ENCODE results near the gene TBC1D19.
"Not testable (repeated sequence)": the region's sequence is repeated elsewhere in the genome, so short reads cannot be mapped to it uniquely, and the experiment has no call there.

Gene TBC1D19

GRCh38 chr4:26568446-26568994 is 15.4 kb upstream of the TBC1D19 start:
- no peak overlapping the region for H3K4me3 ChIP-seq (replicated peaks in 1 of 2; ENCODE audit: low read depth in 2 of 2, low read length in 2 of 2)
- peak; percentile 56 to 94 for DNase-seq (ENCODE audit: low read depth in 2 of 2)
- no peak for TF ChIP-seq CTCF (IDR thresholded peaks at IDR 0.05; ENCODE audit: low read depth, low read length)

- no peak for DNase-seq (ENCODE audit: low read depth in 2 of 2)
- H3K4me3 ChIP-seq (replicated peaks in 1 of 2; ENCODE audit: low read depth in 2 of 2, low read length in 2 of 2): no peak overlapping the region
- TF ChIP-seq CTCF (IDR thresholded peaks at IDR 0.05; ENCODE audit: low read depth, low read length): no peak
Observed at GRCh38 chr4:26570596-26570995, 13.3 kb upstream of the TBC1D19 start.

- no peak for DNase-seq (ENCODE audit: low read depth in 2 of 2)
- TF ChIP-seq CTCF (IDR thresholded peaks at IDR 0.05; ENCODE audit: low read depth, low read length): no peak
Observed at GRCh38 chr4:26573389-26573794, 10.5 kb upstream of the TBC1D19 start.

GRCh38 chr4:26574563-26574962 is 9.3 kb upstream of the TBC1D19 start:
- no peak for DNase-seq (ENCODE audit: low read depth in 2 of 2)
- no peak for TF ChIP-seq CTCF (IDR thresholded peaks at IDR 0.05; ENCODE audit: low read depth, low read length)
- no peak overlapping the region for H3K4me3 ChIP-seq (replicated peaks in 1 of 2; ENCODE audit: low read depth in 2 of 2, low read length in 2 of 2)

More at GRCh38 chr4:26573389-26573794, 10.5 kb upstream of the TBC1D19 start:
- no peak overlapping the region for H3K4me3 ChIP-seq (replicated peaks in 1 of 2; ENCODE audit: low read depth in 2 of 2, low read length in 2 of 2)

GRCh38 chr4:26576231-26576739 is 7.6 kb upstream of the TBC1D19 start:
- no peak for TF ChIP-seq CTCF (IDR thresholded peaks at IDR 0.05; ENCODE audit: low read depth, low read length)
- no peak overlapping the region for H3K4me3 ChIP-seq (replicated peaks in 1 of 2; ENCODE audit: low read depth in 2 of 2, low read length in 2 of 2)
- DNase-seq (ENCODE audit: low read depth in 2 of 2): peak; percentile 54 to 79

GRCh38 chr4:26577066-26577465 is 6.8 kb upstream of the TBC1D19 start:
- DNase-seq (ENCODE audit: low read depth in 2 of 2): no peak
- no peak for TF ChIP-seq CTCF (IDR thresholded peaks at IDR 0.05; ENCODE audit: low read depth, low read length)
- no peak overlapping the region for H3K4me3 ChIP-seq (replicated peaks in 1 of 2; ENCODE audit: low read depth in 2 of 2, low read length in 2 of 2)

- TF ChIP-seq CTCF (IDR thresholded peaks at IDR 0.05; ENCODE audit: low read depth, low read length): no peak
- no peak overlapping the region for H3K4me3 ChIP-seq (replicated peaks in 1 of 2; ENCODE audit: low read depth in 2 of 2, low read length in 2 of 2)
- no peak for DNase-seq (ENCODE audit: low read depth in 2 of 2)
Observed at GRCh38 chr4:26579169-26579568, 4.7 kb upstream of the TBC1D19 start.

GRCh38 chr4:26581341-26581740 is 2.5 kb upstream of the TBC1D19 start:
- DNase-seq (ENCODE audit: low read depth in 2 of 2); H3K4me3 ChIP-seq (replicated peaks in 1 of 2; ENCODE audit: low read depth in 2 of 2, low read length in 2 of 2): not testable (repeated sequence)
